Endothelial cell of umbilical vein (primary cell): ENCODE measurements around the gene KCNIP3. TPM values are rescaled to one million over a fixed set of nuclear protein-coding genes. Genes with fewer than 3 reads are reported as not detected.

Experiments
- BruUV-seq: library from RNA; stranded (reverse); fragments of 400-500 nt; replicated peaks from 2 replicates; lab custom pipeline; 2021; lab: Mats Ljungman, UMichigan
- CTCF ChIA-PET: fragments of 300-600, 350-600 bp; sonication (Branson Sonifier 250); formaldehyde crosslinking; loops from one replicate; lab custom pipeline; 2021; ENCODE audit warnings: antibody characterized with exemption, inconsistent platforms; lab: Charles Lee
- POLR2A ChIA-PET: fragments of 300-600, 350-600 bp; sonication (Branson Sonifier 250); formaldehyde crosslinking; loops from one replicate; lab custom pipeline; 2021; ENCODE audit warnings: antibody characterized with exemption, inconsistent platforms; lab: Charles Lee
- DNase-seq: peaks from one replicate; pipeline ENCODE4 v3.0.0-alpha.2; 2011; ENCODE audit warnings: low read depth, low spot score
- FAIRE-seq: peaks from 2 replicates; lab custom pipeline; 2011; peaks lifted over from hg19 to GRCh38; lab: Jason Lieb, UNC
- H2AFZ ChIP-seq: 2 replicates; pipeline ENCODE4 v1.6.0; 2012; ENCODE audit warnings: low read depth, low read length, control low read depth, inconsistent platforms
- H3K27ac ChIP-seq: 2 replicates; pipeline ENCODE4 v1.5.1; 2011; ENCODE audit warnings: low read depth, mild to moderate bottlenecking, control low read depth, low read length, moderate library complexity; ENCODE audit not compliant: insufficient read depth
- H3K27me3 ChIP-seq, 2 experiments: 2 replicates each; pipeline versions ENCODE4 v1.6.0 to v1.6.1; 2011; ENCODE audit warnings: low read length in 2 of 2, mixed read lengths in 1 of 2; ENCODE audit not compliant: control insufficient read depth in 2 of 2, insufficient read depth in 2 of 2
- H3K36me3 ChIP-seq, 2 experiments: 2 replicates in 1 of 2; 3 replicates in 1 of 2; pipeline ENCODE4 v1.5.1; 2011; ENCODE audit warnings: low read length in 2 of 2, mild to moderate bottlenecking in 1 of 2, moderate library complexity in 1 of 2; ENCODE audit not compliant: control insufficient read depth in 2 of 2, insufficient read depth in 2 of 2; ENCODE audit errors: extremely low read depth in 1 of 2
- H3K4me1 ChIP-seq: 3 replicates; pipeline ENCODE4 v1.5.1; 2011; ENCODE audit warnings: mild to moderate bottlenecking, low read length; ENCODE audit not compliant: control insufficient read depth, insufficient read depth; ENCODE audit errors: extremely low read depth
- H3K4me2 ChIP-seq: 2 replicates; pipeline ENCODE4 v1.6.1; 2011; ENCODE audit warnings: low read length, control low read depth, mixed read lengths; ENCODE audit not compliant: insufficient read depth
- H3K4me3 ChIP-seq, 3 experiments: fragments of 200-600 bp in 1 of 3; sonication (generic), shearing (Covaris generic) in 1 of 3; replicated peaks in 1 of 3; 2 replicates each; pipeline ENCODE4 v1.5.1; 2011 to 2016; ENCODE audit warnings: control low read depth in 3 of 3, low read length in 3 of 3, mild to moderate bottlenecking in 2 of 3, inconsistent platforms in 1 of 3, low read depth in 1 of 3, moderate library complexity in 1 of 3; ENCODE audit not compliant: insufficient read depth in 1 of 3
- H3K79me2 ChIP-seq: 2 replicates; pipeline ENCODE4 v1.6.0; 2012; ENCODE audit warnings: low read length, inconsistent platforms; ENCODE audit not compliant: control insufficient read depth, insufficient read depth
- H3K9ac ChIP-seq: replicated peaks from 2 replicates; pipeline ENCODE3; 2011; ENCODE audit warnings: low read length, control low read depth; ENCODE audit not compliant: insufficient read depth; ENCODE audit errors: extremely low read depth
- H3K9me1 ChIP-seq: replicated peaks from 3 replicates; pipeline ENCODE4 v1.6.0; 2011; ENCODE audit warnings: mild to moderate bottlenecking, low read length; ENCODE audit not compliant: control insufficient read depth, insufficient read depth; ENCODE audit errors: extremely low read depth
- H3K9me3 ChIP-seq: replicated peaks from 2 replicates; pipeline ENCODE4 v1.5.1; 2012; ENCODE audit warnings: low read length, inconsistent platforms; ENCODE audit not compliant: control insufficient read depth, insufficient read depth
- H4K20me1 ChIP-seq: replicated peaks from 2 replicates; pipeline ENCODE3; 2011; ENCODE audit warnings: mild to moderate bottlenecking, low read length; ENCODE audit not compliant: control insufficient read depth, insufficient read depth; ENCODE audit errors: extremely low read depth
- EZH2 ChIP-seq: IDR thresholded peaks from 2 replicates; pipeline ENCODE4 v1.6.1; 2012; ENCODE audit warnings: borderline replicate concordance, low read depth, mild to moderate bottlenecking, moderate library complexity, low read length, inconsistent platforms; ENCODE audit not compliant: severe bottlenecking
- FOS ChIP-seq: IDR thresholded peaks from 2 replicates; pipeline ENCODE4 v1.6.1; 2011; ENCODE audit warnings: mild to moderate bottlenecking, low read length, moderate library complexity, borderline replicate concordance; ENCODE audit not compliant: insufficient read depth
- GATA2 ChIP-seq: IDR thresholded peaks from 2 replicates; pipeline ENCODE4 v1.7.0; 2011; ENCODE audit warnings: low read depth, mild to moderate bottlenecking, moderate library complexity, mixed read lengths, low read length; ENCODE audit not compliant: insufficient read length, insufficient read depth
- JUN ChIP-seq: IDR thresholded peaks from 2 replicates; pipeline ENCODE4 v1.6.1; 2011; ENCODE audit warnings: borderline replicate concordance, low read depth; ENCODE audit not compliant: insufficient read length, insufficient read depth
- MYC ChIP-seq: IDR thresholded peaks from one replicate; pipeline ENCODE4 v1.6.1; 2011; ENCODE audit warnings: mild to moderate bottlenecking, low read depth, low read length
- POLR2A ChIP-seq: IDR thresholded peaks from 2 replicates; pipeline ENCODE4 v1.6.1; 2012; ENCODE audit warnings: low read depth, mild to moderate bottlenecking, control low read depth, low read length
- POLR2AphosphoS5 ChIP-seq: IDR thresholded peaks from 2 replicates; pipeline ENCODE4 v1.6.1; 2012; ENCODE audit warnings: low read depth, mild to moderate bottlenecking, control low read depth, low read length, moderate library complexity; ENCODE audit not compliant: insufficient read depth
- dilution Hi-C: fragments of 300-500 bp; cut with MboI; formaldehyde crosslinking; loops from one replicate; pipeline ENCODE4 v1.15.0; 2019; ENCODE audit warnings: low sequenced_read_pairs; ENCODE audit not compliant: extremely low pct_ligation_motif_present
- intact Hi-C: fragments of 100-400 bp; cut with micrococcal nuclease; formaldehyde crosslinking; loops from one replicate; pipeline ENCODE4 v1.10.0; 2022
- polyA plus RNA-seq, 4 experiments: library from polyadenylated mRNA; depleted of rRNA in 3 of 4; stranded (reverse) in 3 of 4; unstranded in 1 of 4; fragments of >200 nt; gene quantifications; 2 replicates each; pipeline versions ENCODE4 v1.2.1 to v1.2.3, GENCODE V29; 2011 to 2012; ENCODE audit warnings: missing spikeins in 1 of 4
- total RNA-seq: library from RNA; stranded (reverse); gene quantifications from 2 replicates; pipeline ENCODE4 v1.2.3, GENCODE V29; 2021
- TF ChIP-seq, protein P1 (sequence below), 2 donors: IDR thresholded peaks; 1 replicate in 1 of 2; 2 replicates in 1 of 2; pipeline ENCODE4 v1.5.1; 2011; ENCODE audit warnings: low read length in 2 of 2, mild to moderate bottlenecking in 2 of 2, moderate library complexity in 2 of 2, control low read depth in 1 of 2, inconsistent platforms in 1 of 2, low read depth in 1 of 2; ENCODE audit not compliant: insufficient read depth in 1 of 2; ENCODE audit errors: extremely low read depth in 1 of 2
- TF ChIP-seq, protein P2 (sequence below): IDR thresholded peaks from 2 replicates; pipeline ENCODE4 v1.6.1; 2011; ENCODE audit not compliant: insufficient read depth, insufficient read length

KCNIP3 gene
- total and polyA plus RNA-seq, 2 donors (not counting 3 experiments of a cell fraction or from before 2014, with no cell fraction given) = 0.12 to 0.62 TPM

DNA sequence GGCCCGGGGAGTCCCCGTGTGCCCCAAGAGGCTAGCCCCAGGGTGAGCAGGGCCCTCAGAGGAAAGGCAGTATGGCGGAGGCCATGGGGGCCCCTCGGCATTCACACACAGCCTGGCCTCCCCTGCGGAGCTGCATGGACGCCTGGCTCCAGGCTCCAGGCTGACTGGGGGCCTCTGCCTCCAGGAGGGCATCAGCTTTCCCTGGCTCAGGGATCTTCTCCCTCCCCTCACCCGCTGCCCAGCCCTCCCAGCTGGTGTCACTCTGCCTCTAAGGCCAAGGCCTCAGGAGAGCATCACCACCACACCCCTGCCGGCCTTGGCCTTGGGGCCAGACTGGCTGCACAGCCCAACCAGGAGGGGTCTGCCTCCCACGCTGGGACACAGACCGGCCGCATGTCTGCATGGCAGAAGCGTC, 88.4 kb downstream of the KCNIP3 start:
- Histone ChIP-seq H3K27ac (no peak overlapping the region), H3K27me3 (no peaks in the 10 kb centered on the region), H3K9me1 (no peaks in the 10 kb centered on the region), H3K79me2 (no peaks in the 10 kb centered on the region), H3K4me3 (no peak overlapping the region), H3K9me3 (no peaks in the 10 kb centered on the region), H3K9ac (no peak overlapping the region), H3K36me3 (no peaks in the 10 kb centered on the region), H4K20me1 (no peaks in the 10 kb centered on the region), H2AFZ (no peak overlapping the region), H3K4me2 (no peak overlapping the region), H3K4me1 (no peaks in the 10 kb centered on the region)
- POLR2A ChIA-PET = no interaction called here
- CTCF ChIA-PET = interaction anchor here (1.5 kb wide), 1 partner anchor 40 kb away, joined by 7 read pairs; no protein-coding TSS in a partner anchor
- FAIRE-seq (no peak), DNase-seq (no peak)
- BruUV-seq = no TSS peak
- dilution Hi-C loops (no loop called here), intact Hi-C loops (loop anchor here (5.0 kb wide), 1 partner anchor 38 kb away; no protein-coding TSS in a partner anchor)
- TF ChIP-seq, protein P1, sequence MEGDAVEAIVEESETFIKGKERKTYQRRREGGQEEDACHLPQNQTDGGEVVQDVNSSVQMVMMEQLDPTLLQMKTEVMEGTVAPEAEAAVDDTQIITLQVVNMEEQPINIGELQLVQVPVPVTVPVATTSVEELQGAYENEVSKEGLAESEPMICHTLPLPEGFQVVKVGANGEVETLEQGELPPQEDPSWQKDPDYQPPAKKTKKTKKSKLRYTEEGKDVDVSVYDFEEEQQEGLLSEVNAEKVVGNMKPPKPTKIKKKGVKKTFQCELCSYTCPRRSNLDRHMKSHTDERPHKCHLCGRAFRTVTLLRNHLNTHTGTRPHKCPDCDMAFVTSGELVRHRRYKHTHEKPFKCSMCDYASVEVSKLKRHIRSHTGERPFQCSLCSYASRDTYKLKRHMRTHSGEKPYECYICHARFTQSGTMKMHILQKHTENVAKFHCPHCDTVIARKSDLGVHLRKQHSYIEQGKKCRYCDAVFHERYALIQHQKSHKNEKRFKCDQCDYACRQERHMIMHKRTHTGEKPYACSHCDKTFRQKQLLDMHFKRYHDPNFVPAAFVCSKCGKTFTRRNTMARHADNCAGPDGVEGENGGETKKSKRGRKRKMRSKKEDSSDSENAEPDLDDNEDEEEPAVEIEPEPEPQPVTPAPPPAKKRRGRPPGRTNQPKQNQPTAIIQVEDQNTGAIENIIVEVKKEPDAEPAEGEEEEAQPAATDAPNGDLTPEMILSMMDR (IDR thresholded peaks at IDR 0.05; ENCODE audit: extremely low read depth in 1 of 2, insufficient read depth in 1 of 2, low read depth in 1 of 2, low read length in 2 of 2) = no peak
- TF ChIP-seq POLR2A = no peak
- no peak for TF ChIP-seq EZH2
- no peak for TF ChIP-seq MYC
- no peak for TF ChIP-seq JUN
- TF ChIP-seq, protein P2, sequence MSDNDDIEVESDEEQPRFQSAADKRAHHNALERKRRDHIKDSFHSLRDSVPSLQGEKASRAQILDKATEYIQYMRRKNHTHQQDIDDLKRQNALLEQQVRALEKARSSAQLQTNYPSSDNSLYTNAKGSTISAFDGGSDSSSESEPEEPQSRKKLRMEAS = no peak
- no peak for TF ChIP-seq POLR2AphosphoS5
- no peak for TF ChIP-seq FOS
- no peak for TF ChIP-seq GATA2
